Activated CD4-positive, alpha-beta T cell treated with anti-CD3 and anti-CD28 coated beads, Interleukin-2, Interleukin-6, amounts not matched to agents 100 ng/mL and 50 ng/mL, durations not matched to agents 16 hours and 8 hours (primary cell): ENCODE data around the gene KCNG2.

Experiments used
- DNase-seq: peaks from one replicate; pipeline ENCODE4 v3.0.0-alpha.2; 2020

Gene KCNG2

GRCh38 chr18:79914614-79915160 lies 116.9 kb downstream of the KCNG2 start:
- DNase-seq = no peak

GRCh38 chr18:79915161-79916127 lies 117.7 kb downstream of the KCNG2 start:
- no peak for DNase-seq

DNA sequence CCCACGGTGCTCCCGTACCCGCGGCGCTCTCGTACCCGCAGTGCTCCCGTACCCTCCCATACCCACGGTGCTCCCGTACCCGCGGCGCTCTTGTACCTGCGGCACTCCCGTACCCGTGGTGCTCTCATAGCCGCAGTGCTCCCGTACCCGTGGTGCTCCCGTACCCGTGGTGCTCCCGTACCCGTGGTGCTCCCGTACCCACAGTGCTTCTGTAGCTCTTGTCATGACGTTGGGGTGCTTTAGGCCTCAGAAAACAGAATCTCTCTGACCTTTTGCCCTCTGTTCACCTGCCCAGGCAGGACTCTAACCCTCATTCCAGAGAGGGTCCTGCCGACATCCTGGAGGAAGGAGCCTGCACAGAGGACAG lies 118.4 kb downstream of the KCNG2 start:
- no peak for DNase-seq

GRCh38 chr18:79916546-79917168 lies 118.9 kb downstream of the KCNG2 start:
- no peak for DNase-seq

GRCh38 chr18:79917169-79917852 lies 119.6 kb downstream of the KCNG2 start:
- DNase-seq = no peak

DNA sequence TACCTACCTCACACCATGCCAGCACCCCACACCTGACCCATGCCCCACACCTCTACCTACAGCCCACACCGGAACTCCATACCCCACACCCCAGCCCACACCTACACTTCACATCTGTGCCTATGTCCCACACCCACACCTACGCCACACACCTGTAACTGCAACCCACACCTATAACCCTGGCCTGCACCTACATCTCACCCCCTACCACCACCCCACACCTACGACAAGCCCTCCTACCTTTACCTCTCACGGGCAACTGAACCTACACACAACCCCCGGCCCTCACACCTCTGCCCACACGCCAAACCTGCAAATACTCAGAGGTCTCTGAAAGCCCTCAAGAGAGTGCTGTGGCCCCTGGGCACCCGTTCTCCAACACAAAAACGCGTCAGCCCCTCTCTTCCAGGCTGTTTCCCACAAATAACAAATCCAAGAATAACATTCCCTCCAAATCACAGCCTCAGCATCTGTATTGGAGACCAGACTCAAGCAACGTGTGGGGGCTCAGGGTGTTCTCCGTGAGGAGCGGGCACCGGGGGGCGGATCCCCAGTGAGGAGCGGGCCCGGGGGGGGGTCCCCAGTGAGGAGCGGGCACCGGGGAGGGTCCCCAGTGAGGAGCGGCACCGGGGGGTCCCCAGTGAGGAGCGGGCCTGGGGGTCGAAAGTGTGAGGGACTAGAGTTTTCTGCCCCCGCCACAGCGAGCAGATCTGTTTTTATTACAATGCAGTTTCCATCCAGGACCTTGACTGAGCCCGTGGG lies 120.3 kb downstream of the KCNG2 start:
- DNase-seq = no peak

DNA sequence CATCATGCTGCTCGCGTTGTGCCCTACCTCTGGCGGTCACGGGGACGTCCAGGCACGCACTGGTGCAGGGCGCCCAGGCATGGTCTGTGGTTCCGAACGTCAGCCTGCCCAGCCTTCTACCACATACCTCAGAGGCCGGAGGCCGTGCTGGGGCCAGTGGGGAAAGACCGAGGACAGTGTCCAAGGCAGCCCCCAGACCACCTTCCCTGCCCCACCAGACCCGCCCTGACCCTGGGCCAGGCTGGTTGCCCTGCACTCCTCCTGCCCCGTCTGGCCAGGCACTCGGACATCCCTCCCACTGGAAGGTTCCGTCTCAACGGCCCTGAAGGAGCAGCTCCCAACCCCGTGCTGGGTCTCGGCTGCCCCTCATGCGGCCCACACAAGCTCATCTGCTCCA lies 120.9 kb downstream of the KCNG2 start:
- no peak for DNase-seq

GRCh38 chr18:79919089-79919488 lies 121.4 kb downstream of the KCNG2 start:
- DNase-seq = no peak

GRCh38 chr18:79921984-79922965 lies 124.5 kb downstream of the KCNG2 start:
- no peak for DNase-seq

DNA sequence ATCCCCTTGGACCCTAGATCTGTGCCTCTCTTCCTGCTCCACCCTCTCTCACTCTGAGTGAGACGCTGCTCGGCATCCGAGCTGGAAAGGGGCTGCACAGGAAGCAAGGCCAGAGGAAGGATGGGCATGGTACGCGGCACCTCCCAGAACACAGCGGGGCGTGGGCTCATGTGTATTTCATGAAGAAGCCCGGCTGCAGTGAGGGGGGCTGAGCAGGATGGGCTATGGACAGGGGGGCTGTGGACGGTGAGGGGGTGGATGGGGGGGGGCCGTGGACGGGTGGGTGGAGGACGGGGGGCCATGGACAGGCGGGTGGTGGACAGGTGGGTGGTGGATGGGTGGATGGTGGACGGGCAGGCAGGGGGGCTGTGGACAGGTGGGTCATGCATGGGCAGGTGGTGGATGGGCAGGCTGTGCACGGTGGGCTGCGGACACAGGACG lies 125.3 kb downstream of the KCNG2 start:
- DNase-seq = no peak

- no peak for DNase-seq
These were observed 126.3 kb downstream of the KCNG2 start for GRCh38 chr18:79923896-79924585.

DNA sequence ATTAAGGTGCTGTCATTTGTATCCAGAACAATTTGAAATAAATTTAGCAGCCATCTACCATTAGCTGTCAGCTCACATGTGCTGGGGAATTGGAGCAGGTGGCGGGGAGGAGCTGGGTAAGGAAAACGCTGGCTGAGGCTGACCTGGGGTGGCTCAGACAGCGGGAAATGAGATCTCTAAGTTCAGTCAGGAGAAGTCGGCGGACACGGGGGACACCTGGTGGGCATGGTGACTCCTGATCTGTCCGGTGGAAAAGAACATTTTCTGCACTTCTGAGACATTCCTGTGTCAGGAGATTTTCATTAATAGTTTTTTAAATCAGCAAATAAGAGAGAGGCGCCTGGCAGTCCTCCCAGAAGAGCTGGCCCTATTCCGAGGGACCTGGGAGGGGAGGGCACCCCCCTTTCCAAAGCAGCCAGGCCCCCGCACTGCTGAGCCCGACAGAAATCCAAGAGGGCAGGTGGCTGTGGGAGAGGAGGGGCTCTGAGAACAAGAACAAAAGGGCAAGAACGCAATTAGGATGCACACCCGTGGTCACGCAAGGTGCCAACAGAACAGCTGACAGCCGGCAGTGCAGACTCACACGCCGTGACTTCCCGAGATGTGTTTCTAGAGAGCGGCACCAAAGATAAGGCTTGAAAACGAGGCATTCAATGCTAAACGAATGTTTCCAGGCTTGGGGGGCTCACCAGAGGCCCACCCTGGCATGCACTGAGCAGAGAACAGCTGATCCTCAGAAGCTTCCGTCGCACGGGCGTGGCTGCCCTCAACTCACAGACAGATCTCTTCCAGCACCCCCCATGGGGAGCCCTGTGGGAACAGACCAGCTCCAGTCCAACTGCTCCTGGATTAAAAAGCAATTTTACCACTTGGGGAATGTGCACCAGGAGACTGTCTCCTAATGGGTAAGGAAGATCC lies 127.3 kb downstream of the KCNG2 start:
- DNase-seq = no peak

- DNase-seq = no peak
These were observed 128.6 kb downstream of the KCNG2 start for GRCh38 chr18:79926306-79926705.

GRCh38 chr18:79926715-79927606 lies 129.2 kb downstream of the KCNG2 start:
- no peak for DNase-seq

- DNase-seq = no peak
These were observed 130.1 kb downstream of the KCNG2 start for GRCh38 chr18:79927607-79928562.

DNA sequence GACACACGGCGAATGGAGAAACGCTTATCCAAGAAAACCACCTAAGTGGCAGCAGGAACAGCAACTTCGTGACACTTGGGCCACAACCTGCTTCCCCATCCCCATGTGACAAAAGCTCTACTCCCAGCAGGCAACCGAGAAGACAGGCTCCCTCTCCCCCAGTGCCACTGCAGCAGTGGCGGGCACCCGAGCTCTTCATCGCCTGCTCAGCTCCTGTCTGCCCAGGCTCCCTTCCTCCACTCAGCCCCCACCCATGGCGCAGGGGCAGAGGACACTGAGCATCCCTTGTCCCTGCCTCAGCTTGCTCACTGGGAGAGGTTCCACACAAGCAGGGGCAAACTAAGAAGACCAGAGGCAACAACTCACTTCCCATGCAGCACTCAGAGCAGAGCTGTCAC lies 130.8 kb downstream of the KCNG2 start:
- no peak for DNase-seq

GRCh38 chr18:79930020-79930642 lies 132.4 kb downstream of the KCNG2 start:
- DNase-seq = no peak
